Measurements from ENCODE around the gene COTL1.
A peak's percentile ranks its signal among the peaks of the same experiment; 100 is the strongest.

COTL1 gene

DNA sequence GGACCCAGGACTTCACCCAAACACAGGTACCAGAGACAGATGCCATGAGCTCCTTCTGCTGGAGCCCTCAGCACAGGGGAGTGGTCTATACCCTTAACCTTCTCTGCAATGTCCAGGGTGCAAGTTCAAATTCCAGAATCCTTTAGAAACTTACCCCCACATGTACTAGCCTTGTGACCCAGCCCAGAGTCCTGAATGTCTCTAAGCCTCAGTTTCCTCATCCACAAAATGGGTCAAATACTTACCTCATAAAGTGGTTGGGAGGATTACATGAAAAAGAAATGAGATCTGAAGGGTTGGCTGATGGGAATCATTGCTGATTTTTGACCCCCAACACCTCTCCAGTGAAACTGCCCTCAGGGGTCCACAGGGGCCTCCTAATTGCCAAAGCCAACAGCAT lies 21.7 kb downstream of the COTL1 start:
- DNase-seq (ENCODE audit: low read depth) = no peak

DNA sequence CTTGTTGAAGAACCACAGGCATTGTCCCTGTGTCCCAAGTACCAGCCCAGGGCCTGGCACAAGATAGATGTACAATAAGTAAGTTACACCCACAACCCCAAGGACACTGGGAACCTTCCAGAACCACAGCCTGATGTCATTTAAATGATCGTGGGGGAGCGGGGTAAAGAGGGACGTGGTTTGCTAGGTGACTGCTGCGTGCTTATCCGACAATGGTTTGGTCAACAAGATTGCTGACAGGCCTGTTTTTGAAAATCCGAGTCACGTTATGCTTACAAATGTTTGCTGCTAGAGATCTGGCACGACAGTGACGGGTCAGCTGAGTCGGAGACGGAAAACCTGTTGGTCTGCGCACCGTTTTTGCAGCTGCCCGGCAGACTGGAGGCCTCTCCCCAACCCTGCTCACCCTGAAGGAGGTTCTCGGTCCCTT lies 22.8 kb downstream of the COTL1 start:
- no peak for DNase-seq (ENCODE audit: low read depth)

DNA sequence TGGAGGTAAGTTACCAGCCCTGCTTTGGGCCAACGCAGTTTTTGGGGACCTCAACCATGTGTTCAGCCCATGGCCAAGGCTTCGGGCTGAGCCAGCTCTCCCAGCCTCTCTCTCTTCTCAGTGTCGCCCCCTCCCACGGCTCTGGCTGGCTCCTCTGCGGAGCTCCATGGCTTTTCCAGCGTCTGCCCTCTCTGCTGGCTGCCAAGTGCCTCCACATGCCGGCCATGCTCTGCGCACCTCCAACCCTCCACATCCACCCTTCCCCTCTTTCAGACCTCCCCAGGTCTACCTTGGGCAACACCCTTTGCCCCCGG lies 23.2 kb downstream of the COTL1 start:
- DNase-seq (ENCODE audit: low read depth) = no peak

GRCh38 chr16:84593825-84594724 lies 23.8 kb downstream of the COTL1 start:
- peak; percentile 37 for DNase-seq (ENCODE audit: low read depth)

GRCh38 chr16:84592718-84593117 lies 25.2 kb downstream of the COTL1 start:
- no peak for DNase-seq (ENCODE audit: low read depth)

DNA sequence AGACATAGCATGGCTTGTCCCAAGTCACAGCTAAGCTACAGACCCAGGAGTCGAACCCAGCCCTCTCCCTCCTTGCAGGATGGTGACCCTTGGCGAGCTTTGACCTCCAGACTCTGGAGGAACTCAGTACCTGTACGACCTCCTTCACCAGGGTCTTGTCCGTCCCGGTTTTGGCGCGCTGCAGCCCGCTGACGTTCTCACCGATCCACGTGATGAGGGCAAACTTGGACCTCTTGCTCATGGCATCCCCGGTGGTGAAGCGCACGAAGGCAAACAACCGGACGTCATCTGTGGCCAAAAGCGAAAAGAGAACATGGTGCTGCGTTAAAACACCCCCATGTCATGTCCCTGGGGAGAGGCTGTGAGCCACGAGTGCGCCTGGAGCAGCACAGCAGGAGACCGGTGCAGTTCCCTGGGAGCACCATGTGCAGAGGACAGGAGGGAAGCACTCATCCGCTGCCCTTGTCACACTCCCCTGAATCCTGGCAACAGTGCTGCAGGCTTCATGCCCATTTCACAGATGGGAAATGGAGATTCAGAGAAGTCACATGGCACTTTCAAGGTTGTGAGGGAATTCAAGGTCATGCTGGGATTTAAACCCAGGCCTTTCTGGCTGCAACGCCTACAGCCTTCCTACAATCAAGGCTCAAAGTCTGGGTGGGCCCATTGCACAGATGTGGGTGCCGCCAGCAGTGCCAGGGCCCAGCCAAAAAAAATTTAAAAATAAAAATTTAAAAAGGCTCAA lies 27.7 kb downstream of the COTL1 start:
- no peak for DNase-seq (ENCODE audit: low read depth)

- no peak for DNase-seq (ENCODE audit: low read depth)
Measured at GRCh38 chr16:84588991-84589390, 28.9 kb downstream of the COTL1 start.

DNA sequence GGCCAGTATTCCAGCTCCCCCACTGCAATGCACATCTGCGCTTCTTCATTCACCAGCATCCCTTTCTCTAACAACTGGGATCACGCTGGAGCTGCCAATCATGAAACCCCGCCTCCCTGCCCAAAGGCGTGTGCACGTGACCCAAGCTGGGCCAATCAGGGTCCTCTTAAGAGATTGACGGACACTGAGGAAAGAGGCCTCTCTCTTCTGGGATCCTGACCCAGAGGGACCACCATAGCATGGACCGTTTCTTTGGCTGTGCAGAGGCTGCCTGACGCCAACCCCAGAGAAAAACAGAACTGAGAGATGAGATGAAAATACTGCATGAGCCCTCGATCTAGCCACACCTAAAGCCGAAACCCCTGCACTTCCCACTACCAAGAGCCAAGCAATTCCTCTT lies 32.0 kb downstream of the COTL1 start:
- DNase-seq (ENCODE audit: low read depth) = no peak

DNA sequence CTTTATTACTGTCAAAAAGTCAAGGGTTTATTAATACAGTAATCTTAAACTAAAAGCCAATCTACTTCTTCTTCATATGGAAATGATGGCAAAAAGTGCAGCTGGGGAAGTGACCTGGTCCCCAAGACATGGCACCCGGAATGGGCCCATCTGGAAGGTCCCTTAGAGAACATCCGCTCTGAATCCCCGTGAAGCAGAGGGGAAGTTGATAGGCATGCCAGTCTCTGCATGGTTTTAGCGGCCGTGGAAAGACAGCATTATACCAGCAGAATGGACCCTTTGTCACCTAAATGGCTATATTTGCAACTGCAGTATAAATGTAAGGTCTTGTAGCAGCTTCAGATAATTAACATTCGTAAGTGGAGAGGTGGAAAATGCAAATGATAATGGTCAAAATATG lies 32.4 kb downstream of the COTL1 start:
- DNase-seq (ENCODE audit: low read depth) = no peak

DNA sequence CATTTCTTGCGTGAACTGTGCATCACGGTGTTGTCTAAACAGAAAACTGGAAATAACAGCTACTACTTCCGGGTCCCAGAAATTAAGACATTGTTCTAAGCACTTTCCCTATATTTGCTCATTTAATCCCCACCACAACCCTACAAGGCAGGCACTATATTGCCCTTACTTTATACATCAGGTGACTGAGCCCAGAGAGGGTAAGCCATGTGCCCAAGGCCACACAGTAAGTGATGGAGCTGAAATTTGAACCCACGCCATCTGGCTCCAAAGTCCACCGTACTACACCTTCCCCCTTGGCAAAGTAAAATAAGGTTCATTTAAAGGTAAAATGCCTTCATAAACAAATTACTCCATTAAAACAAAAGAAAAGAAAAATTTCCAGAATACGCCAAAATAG lies 33.2 kb downstream of the COTL1 start:
- no peak for DNase-seq (ENCODE audit: low read depth)

DNA sequence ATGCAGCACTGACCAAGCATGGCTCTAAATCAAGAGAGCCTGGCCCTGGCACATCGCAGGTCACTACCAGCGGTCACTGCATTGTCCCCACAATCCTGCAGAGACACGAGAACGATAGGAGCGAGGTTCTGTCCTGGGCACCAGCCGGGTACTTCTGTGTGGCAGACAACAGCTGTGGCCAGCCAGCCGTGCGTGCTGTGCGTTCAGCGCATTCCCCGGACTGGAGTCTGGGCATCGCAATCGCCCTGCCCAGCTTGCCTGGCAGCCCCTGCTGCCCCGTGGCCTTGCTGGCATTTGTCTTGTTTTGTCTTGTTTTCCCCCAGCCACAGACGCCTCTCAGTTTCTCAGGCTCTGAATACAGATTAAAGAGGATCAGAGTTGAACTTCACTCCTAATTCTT lies 33.9 kb downstream of the COTL1 start:
- DNase-seq (ENCODE audit: low read depth) = no peak

- DNase-seq (ENCODE audit: low read depth) = no peak
Measured at GRCh38 chr16:84582958-84583516, 34.8 kb downstream of the COTL1 start.

DNA sequence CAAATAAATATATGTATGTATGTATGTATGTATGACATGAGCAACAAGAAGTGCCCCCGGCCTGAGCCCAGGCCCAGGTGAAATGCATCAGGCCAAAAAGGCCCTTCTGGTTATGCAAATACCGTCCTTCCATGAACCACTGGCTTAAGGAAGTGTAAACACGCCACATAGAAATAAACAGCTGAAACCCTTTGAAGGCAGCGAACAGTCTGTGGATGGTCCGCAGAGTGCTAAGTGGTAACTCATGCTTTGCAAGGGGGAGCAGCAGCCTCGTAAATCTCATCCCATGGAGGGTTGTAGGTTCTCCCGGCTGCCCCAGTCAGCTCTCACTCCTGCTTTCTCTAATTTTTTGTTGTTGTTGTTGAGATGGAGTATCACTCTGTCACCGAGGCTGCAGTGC lies 36.7 kb downstream of the COTL1 start:
- DNase-seq (ENCODE audit: low read depth) = no peak

- DNase-seq (ENCODE audit: low read depth) = no peak
Measured at GRCh38 chr16:84579936-84580335, 37.9 kb downstream of the COTL1 start.

- DNase-seq (ENCODE audit: low read depth) = no peak
Measured at GRCh38 chr16:84578538-84579126, 39.2 kb downstream of the COTL1 start.

- no peak for DNase-seq (ENCODE audit: low read depth)
Measured at GRCh38 chr16:84577034-84577803, 40.7 kb downstream of the COTL1 start.

DNA sequence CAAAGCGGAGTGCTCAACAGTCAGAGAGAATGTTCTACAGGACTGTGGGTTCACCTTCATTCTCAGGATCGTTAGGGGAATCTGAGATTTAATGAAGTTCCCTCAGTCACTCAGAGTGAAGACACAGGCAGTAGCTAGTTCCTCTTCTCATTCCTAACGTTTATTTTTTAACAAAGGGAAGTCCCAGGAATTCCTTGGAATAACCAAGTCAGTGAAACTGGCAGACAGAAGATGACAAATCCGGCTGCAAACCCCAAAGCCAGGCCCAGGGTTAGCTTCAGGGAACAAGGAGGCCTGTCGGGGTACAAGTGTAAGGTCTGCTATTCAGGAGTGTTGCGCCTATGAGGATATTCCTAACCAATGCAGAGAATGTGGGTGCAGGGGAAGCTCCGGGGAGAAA lies 42.0 kb downstream of the COTL1 start:
- no peak for DNase-seq (ENCODE audit: low read depth)

GRCh38 chr16:84574191-84574590 lies 43.7 kb downstream of the COTL1 start:
- no peak for DNase-seq (ENCODE audit: low read depth)

DNA sequence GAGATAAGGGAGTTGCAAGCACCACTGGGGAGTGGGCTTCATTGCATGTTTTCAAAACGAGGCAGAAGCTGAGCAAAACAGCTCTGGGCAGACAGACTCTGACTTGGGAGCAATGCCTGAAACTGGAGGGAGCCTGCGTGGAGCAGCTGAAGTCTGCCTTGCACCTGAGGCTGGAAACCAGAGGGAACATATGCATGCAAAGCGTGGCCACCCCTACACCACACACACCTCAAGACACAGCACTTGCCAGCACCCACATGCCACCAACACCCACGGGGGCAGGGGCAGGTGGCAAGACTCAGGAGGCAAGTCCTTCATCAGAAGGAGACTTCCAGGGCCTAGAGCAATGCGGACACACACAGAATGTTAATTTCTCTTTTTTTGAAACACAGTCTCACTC lies 45.8 kb downstream of the COTL1 start:
- DNase-seq (ENCODE audit: low read depth) = no peak

- DNase-seq (ENCODE audit: low read depth) = no peak
Measured at GRCh38 chr16:84571506-84571905, 46.4 kb downstream of the COTL1 start.

GRCh38 chr16:84570739-84571403 lies 47.0 kb downstream of the COTL1 start:
- no peak for DNase-seq (ENCODE audit: low read depth)

Data from stimulated activated CD8-positive, alpha-beta memory T cell treated with anti-CD3 and anti-CD28 coated beads, Interleukin-7, amount 100 ng/mL, for 24 hours (primary cell).